NCI-H345 treated with DMSO at 0.1 percent for 48 hours (cell line): ENCODE measurements around the gene TMEM255B.

Experiments
- DNase-seq: peaks from one replicate; lab custom pipeline; 2025; ENCODE audit not compliant: unreplicated experiment; lab: John Stamatoyannopoulos, UW

The TMEM255B gene

DNA sequence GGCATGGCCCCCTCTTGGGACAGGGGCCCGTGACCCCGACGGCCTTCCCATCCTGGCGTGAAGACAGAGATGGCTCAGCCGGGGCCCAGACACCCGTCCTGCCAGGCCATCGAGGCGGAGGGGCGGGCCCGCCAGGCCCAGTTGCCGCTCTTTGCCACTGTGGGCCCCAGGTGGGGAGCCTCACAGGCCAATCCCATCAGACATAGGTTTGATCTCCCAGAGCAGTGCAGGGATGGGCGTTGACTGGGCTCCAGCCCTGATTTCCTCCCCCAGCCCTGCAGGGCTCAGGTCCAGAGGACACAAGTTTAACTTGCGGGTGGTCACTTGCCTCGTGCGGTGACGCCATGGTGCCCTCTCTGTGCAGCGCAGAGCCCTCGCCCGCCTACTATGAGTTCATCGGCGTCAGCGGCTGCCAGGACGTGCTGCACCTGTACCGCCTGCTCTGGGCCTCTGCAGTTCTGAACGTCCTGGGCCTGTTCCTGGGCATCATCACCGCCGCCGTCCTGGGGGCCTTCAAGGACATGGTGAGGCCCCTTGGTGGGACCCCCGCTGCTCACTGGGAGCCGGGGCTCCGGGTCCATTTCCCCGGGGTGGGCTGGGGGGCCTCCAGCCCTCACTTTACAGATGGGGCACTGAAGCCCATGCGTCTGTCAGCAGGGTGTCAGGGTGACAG, 42.4 kb downstream of the TMEM255B start:
- no peak for DNase-seq

DNA sequence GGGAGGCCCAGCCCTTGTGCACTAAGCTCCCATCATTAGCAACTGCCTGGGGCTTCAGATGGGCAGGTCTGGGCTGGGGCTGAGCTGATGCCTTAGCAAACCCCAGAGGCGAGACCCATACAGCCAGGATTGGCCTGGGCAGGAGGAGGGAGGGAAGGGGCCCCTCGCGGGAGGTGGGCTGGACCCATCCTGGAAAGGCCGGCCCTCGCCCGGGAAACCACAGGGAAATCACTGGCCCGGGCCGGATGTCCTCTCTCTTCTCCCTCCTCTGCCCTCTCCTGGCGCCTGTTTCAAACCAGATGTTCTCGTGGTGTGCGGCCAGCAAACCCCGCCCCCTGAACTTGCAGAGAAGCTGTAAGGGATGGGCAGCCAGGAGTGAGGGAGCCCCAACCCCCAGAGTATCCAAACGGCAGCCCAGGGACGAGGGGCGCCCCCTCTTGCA, 43.1 kb downstream of the TMEM255B start:
- no peak for DNase-seq

DNA sequence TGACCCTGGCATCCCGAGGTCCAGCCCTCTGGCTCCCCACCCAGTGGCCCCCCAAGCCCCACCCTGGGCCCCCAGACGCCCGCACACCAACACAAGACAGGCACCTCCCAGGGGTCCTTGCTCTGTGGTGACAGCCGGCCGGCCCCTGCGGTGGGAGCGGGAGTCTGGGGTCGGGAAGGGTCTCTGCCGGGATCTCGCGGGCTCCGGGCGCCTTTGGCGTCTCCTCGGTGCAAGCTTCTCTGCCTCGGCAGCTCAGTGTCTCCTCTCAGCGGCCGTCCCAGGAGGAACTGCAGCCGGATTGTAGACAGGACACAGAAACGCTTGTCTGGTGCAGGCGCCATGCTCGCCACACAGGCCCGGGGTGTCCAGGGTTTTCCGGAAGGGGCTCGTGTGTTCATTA, 43.7 kb downstream of the TMEM255B start:
- DNase-seq, result no peak

DNA sequence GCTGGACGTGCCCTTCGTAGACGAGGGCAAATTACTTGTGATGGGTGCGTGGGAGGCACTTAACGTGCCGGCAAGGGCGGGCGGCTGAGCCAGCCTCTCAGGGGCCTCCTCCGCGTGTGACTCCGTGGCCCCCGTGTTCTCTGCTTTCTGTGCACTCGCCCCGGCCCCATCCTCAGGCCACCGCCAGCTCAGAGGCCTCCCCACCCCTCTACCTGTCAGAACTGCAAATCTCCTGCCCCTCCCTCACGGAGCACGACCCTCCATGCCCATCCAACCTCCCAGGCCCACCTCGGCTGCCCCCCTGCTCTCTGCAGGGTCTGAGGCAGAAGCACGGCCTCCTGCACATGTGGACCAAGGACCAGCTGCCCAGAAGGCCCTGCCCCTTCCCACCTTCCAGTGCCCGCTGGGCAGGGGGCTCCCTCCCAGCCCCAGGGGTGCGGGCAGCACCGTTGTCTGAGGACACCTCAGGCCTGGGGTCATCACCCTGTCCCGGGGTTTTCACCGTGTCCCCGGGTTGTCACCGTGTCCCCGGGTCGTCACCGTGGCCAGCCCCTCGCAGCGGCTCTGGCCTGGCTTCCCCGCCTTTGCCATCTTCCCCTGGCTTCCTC, 44.5 kb downstream of the TMEM255B start:
- no peak for DNase-seq

DNA sequence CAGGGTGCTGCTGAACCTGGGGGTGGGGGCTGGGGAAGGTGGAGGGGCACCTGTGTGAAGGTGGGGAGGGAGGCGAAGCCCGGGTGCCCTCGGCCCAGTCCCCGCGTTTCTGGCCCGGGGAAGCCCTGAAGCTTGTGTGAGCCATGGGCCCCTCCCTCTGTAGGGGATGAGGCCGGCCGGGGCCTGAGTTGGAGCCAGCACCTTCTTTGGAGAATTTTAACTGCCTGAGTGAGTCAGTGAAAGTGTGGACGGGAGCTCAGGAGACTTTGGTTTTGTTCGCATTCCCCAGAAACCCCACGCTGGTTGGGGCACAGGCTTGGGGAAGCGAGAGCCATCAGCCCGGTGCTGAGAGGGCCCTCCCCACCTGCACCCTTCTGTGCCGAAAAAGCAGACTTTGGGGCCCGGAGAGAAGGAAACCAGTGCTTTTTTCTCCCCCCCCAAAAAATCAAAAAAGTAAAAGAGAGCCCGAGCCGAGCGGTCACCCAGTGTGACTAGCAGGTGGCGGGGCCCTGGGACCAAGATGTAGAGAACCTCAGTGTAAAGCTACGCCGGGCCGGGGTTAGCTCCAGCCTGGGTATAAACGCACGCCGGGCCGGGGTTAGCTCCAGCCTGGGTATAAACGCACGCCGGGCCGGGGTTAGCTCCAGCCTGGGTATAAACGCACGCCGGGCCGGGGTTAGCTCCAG, 45.1 kb downstream of the TMEM255B start:
- no peak for DNase-seq

DNA sequence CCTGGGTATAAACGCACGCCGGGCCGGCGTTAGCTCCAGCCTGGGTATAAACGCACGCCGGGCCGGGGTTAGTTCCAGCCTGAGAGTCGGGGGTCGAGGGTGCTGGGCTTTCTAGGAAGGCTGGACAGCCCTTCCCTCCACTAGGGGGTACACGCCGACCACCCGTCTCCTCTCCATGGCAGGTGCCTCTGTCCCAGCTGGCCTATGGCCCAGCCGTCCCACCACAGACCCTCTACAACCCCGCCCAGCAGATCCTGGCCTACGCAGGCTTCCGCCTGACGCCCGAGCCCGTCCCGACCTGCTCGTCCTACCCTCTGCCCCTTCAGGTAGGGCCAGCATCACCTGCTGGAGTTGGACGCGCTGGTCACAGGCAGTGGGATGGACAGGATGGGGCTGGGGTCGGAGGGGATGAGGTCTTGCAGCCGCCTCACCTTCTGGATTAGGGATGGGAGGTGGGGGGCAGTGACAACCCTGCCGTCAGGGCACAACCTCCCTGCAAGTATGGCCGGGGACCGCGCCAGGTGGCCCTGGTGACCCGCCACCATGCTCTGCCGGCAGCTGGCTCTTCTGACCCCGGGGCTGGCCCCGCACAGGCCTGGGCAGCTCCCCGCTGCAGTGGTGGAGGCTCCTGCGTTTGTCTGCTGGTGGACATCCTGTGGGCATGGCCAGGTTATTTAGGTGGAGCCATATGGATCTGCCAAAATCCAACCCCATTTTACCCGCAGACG, 45.8 kb downstream of the TMEM255B start:
- no peak for DNase-seq

DNA sequence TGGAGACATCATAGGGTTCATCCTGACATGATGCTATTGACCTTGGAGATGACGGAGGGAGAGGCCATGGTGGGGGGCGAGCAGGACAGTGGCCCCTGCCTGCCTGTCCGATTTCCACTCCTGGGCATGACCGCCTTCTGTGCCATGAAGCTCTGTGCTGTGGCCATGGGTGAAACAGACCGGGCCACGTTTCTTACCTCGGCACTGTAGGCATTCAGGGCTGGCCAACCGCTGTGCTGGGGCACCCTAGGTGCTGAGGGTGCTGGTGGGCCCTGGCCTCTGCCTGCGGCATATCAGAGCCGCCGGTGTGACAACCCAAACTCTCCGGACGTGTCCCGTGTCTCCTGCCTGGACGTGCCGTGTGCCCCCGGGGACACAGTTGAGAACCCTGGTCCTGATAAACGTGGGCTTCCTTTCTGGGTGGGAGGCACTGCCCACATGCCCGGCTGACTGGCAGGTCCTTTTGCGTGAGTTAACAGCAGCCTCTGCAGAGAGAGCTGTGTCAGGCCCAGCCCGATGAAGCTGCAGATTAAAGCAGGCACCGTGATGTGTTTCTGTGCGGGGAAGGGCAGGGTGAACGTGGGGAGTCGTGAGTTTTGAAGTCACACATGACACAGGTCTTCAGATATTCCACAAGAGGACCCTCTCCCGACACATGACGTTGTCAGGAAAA, 46.5 kb downstream of the TMEM255B start:
- no peak for DNase-seq

DNA sequence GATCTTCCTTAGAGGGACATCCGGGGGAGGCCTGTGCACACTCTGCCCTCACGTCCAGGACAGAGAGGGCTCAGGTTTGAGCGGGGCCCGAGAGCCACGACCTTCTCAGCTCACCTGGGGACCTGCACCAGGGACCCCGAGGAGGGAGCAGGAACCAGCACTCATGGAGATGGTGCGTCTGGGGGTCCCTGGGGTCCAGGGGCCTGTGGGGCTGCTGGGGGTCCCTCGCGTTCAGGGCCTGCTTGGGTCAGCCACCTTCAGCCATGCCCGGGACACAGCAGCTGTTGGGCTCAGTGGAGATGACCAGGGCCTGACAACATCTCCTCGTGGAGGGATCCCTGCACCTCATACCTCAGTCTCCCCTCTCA, 47.1 kb downstream of the TMEM255B start:
- DNase-seq, result no peak

DNA sequence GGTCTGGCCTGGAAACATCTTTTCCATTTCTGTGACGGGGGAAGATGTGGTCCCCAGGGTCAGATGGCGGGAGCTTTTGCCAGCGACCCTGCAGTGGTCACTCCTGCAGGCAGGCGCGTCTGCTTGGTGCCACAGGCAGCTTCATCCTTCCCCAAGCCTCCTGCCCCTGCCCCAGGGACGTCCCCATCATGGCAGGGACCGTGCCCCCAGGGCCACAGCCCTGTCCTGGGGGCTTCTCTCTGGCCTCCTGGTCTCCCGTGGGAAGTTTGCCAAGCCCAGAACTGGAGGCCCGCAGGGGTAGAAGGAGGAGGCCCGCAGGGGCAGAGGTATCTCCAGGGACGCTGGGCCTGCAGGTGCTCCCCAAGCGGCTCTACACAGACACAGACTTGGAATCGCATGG, 47.5 kb downstream of the TMEM255B start:
- no peak for DNase-seq

DNA sequence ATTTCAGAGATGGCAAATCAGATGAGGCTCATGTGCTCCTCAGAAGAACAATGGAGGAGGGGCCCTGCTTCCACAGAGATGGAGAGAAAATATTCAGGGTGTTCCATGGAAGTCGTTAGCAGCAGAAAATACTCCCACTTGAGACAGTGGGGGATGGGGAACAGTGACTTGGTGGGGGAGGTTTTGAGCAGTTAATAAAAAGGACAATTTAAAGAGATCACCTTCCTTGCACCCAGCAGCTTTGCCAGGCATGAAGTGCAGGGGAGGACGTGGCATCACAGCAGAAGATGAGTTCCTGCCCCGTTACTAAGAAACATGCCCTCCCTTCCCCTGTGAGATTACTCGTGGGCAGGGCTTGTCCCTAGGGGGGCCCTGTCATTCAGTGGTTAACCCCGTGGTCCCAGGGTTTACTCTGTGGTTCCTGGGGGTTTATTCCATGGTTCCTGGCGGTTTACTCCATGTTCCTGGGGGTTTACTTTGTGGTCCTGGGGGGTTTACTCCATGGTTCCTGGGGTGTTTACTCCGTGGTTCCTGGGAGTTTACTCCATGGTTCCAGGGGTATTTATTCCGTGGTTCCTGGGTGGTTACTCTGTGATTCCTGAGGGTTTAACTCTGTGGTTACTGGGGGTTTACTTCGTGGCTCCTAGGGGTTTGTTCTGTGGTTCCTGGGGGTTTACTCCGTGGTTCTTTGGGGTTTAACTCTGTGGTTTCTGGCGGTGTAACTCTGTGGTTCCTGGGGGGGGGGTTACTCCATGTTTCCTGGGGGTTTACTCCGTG, 49.2 kb downstream of the TMEM255B start:
- no peak for DNase-seq

DNA sequence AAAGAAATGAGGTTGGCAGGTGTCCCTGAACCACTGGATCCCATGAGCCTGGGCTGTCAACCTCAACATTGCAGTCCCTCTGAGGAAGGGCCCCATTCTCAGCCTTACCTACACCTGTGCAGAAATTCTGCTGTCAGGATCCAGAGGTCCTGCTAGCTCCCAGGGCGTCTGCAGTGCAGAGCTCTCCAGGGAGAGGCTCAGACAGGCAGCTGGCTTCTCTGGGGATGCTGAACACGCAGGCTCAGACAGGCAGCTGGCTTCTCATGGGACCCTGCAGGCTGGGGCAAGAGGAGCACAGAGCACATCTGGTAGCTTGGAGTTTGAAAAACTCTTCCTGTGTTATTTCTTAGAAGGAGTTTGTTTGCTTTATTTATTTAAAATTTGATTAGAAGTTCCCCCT, 50.9 kb downstream of the TMEM255B start:
- no peak for DNase-seq

DNA sequence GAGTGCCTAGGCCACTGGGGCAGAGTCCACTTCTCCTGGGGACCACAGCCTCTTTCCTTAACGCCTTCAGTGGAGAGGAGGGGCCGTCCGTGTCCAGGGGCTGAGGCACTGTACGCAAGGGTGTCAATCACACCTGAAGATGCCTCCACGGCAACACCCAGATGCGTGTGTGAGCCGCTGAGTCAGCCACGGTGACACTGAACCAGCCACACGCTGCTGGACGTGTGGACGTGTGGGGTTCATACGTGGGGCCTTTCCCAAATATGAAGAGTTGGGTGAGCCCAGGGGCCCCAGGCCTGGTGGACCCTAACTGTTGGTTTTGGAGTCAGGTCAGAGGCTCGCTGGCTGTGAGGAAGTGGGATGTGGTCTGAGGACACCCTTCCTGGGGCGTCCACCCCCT, 51.6 kb downstream of the TMEM255B start:
- DNase-seq, result no peak

DNA sequence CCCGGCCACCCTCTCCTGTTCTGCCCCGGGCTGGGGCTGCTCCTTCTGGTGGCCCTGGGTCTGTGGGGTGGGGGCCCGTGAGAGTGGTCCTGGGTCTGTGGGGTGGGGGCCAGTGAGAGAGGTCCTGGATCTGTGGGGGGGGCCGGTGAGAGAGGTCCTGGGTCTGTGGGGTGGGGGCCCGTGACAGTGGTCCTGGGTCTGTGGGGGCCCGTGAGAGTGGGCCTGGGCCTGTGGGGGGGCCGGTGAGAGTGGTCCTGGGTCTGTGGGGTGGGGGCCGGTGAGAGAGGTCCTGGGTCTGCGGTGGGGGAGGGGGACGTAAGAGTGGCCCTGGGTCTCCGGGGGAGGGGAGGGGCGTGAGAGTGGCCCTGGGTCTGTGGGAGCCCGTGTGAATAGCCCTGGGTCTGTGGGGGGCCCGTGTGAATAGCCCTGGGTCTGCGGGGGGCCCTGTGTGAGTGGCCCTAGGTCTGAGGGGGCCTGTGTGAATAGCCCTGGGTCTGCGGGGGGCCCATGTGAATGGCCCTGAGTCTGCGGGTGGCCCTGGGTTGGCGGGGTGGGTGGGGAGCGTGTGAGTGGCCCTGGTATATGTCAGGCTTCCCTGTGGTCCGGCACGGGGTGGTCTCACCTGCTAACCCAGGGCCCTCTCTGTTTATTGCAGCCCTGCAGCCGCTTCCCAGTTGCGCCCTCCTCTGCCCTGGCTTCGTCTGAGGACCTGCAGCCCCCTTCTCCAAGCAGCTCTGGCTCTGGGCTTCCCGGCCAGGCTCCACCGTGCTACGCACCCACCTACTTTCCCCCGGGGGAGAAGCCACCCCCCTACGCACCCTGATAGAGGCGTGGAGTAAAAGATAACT, 52.3 kb downstream of the TMEM255B start:
- no peak for DNase-seq

DNA sequence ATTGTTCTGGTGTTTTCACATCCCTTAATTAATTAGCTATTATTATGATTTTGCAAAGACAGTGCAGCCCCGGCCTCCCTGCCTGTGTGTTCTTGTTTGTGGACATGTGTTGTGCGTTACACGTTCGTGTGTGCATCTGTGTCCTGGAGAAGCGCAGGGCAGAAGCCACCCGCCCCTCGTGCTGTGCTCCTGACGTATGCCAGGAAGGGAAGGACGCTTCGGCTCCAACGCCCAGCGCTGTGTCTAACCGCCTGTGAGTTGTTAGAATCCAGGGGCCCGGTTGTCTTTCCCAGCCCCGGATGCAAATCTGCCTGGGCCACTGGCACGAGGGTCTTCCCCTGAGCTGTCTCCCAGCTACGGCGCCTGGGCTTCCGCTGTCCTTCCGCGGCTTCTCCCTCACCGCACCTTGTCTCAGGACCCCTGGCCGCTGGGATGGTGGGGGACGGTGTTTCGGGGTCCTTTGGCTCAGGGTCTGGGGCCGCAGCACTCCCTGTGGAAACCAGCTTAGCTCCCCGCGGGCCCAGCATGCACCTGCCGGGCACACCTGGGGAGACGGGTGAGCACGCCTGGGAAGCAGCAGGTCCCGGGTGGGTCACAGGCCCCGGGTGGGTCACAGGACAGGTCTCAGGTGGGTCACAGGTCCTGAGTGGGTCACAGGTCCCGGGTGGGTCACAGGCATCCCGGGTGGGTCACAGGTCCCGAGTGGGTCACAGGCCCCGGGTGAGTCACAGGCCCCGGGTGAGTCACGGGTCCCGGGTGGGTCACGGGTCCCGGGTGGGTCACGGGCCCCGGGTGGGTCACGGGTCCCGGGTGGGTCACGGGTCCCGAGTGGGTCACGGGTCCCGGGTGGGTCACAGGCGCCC, 53.4 kb downstream of the TMEM255B start:
- no peak for DNase-seq

DNA sequence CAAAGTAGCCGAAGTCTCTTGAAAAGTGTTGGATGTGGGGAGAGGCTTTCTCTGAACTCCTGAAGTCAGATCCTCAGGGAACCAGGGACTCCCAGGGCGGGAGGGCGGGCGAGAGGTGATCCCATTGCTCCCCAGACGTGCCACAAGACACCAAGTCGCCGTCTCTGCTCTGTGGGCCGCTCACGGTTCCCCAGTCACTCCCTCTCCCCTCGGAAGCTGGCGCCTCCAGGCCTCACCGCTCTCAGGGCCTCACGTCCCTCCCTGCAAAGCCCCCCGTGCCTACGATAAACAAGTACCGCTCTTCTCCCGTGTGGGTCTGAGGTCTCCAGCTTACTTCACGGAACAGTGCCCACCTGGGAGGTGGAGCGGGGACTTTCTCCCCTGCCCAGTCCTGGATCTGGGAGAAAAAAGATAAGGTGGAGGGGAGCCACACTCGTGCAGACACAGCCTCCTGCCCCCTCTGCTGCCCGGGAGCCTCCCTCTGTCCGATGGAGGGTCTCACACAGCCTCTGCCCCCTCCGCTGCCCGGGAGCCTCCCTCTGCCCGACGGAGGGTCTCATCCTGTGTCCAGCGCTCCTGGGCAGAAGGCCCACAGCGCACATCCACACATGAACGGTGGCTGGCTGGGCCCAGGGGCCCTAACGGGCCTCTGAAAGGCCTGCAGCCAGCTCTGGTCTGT, 54.2 kb downstream of the TMEM255B start:
- no peak for DNase-seq

DNA sequence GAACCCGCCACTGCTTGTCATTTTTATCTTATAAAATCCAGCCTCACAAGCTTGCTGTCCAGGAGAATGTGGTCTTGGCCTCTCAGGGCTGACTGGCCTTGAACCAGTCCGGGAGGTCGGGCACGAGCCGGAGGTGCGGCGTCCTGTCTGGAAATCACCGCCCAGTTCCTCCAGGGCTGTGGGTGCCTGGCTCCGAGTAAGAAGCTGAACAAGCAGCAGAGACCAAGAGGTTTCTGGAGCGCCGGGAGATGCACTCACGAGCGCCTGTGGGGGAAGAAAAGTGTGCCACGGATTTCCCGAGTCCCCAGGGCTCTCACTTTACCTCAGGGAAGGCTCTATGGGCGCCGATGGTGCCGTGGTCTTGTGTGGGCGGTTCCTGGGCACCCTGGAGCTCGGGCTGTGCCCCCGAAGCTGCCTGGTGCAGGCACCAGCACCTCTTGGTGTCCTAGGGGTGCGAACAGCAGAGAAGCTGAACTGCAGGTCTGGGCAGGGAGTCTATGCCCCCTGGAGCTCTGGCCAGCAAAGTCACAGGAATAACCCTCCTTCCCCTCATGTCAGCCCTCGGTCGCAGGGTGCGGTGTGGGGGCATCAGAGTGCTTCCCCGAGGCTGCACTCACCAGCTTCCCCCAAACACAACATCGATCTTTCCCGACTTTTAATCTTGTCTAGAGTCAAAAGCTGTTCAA, 54.9 kb downstream of the TMEM255B start:
- DNase-seq, result no peak

DNA sequence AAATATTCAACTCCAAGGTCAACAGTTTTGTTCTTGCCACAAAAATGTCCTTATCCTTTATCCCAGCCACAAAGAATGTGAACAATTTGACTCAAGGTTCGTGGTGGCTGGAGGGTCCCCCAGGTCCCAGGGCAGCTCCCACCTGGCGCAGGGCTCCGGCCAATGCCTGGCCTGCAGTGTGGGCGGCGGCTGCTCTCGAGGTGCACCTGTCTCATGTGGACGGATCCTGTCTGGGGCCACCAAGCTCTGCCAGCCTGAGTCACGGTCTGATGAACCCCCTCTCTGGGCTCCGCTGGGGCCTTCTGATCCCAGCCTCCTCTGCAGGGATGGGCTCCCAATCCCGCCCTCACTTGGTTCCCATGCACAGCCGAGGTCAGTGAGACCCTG, 55.4 kb downstream of the TMEM255B start:
- DNase-seq, result no peak
